ENCODE measurements around the gene HIGD1C. TPM values are rescaled to one million over a fixed set of nuclear protein-coding genes. Genes with fewer than 3 reads are reported as not detected.

The HIGD1C gene
- total RNA-seq, 1 experiment from 2014 or later = not detected

GRCh38 chr12:51000245-51000644 lies 47.9 kb downstream of the HIGD1C start:
- no peak for TF ChIP-seq EZH2 (IDR thresholded peaks at IDR 0.05; ENCODE audit: low read depth)
- TF ChIP-seq CTCF (conservative IDR thresholded peaks at IDR 0.05) = no peak
- Histone ChIP-seq H3K4me2 (no peak overlapping the region), H3K4me1 (replicated peaks; ENCODE audit: insufficient read depth) (peaks cover 3% of the 10 kb centered on the region), H3F3A (ENCODE audit: insufficient read depth, low read depth) (0 out of 2 replicates have a peak, but pooled peaks cover 3% of the 10 kb centered on the region), H3K79me2 (ENCODE audit: low read depth) (no peaks in the 10 kb centered on the region), H4K20me1 (ENCODE audit: insufficient read depth) (no peaks in the 10 kb centered on the region), H3K27me3 (ENCODE audit: insufficient read depth, low read depth) (no peaks in the 10 kb centered on the region), H3K27ac (no peak overlapping the region), H3K36me3 (ENCODE audit: low read depth) (peaks cover 27% of the 10 kb centered on the region), H3K9me2 (ENCODE audit: insufficient read depth) (no peaks in the 10 kb centered on the region), H3K9me3 (ENCODE audit: insufficient read depth, low read depth) (no peaks in the 10 kb centered on the region), H2AFZ (no peak overlapping the region), H3K4me3 (no peak overlapping the region)
- intact Hi-C loops (cut with micrococcal nuclease; ENCODE audit: unreplicated experiment) = no loop called here
- POLR2A ChIA-PET (ENCODE audit: unreplicated experiment) = no interaction called here
- no TSS peak for BruUV-seq (replicated peaks)
- CTCF ChIA-PET = no interaction called here
- DNase-seq = peak in 1 of 2 experiments; percentile 35

GRCh38 chr12:51001799-51002198 lies 49.5 kb downstream of the HIGD1C start:
- POLR2A ChIA-PET (ENCODE audit: unreplicated experiment) = no interaction called here

DNA sequence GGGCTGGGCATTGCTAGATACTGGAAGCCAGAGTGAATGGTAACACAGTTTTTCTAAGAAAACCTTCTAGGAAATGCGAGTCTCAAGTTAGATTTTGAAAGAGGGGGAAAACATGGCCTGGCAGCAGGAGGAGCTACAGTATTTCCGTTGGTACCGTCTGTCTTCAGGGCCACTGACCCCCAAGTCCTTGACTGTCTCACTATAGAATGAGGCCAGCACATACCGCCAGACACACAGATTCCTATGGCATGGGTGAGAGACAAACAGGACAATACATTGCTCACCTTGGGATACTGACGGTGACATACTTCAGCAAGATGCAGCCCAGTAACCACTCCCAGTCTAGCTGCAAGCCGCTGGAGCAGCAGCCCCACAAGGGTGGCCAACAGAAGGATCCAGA lies 52.2 kb downstream of the HIGD1C start:
- H3K4me1 ChIP-seq (replicated peaks; ENCODE audit: insufficient read depth) = peaks cover 22% of the 10 kb centered on the region
- no peak overlapping the region for H3K4me2 ChIP-seq
- H3K79me2 ChIP-seq (ENCODE audit: low read depth) = no peaks in the 10 kb centered on the region
- intact Hi-C loops (cut with micrococcal nuclease; ENCODE audit: unreplicated experiment) = no loop called here
- no peak overlapping the region for H3K27ac ChIP-seq
- no peak for DNase-seq
- no peaks in the 10 kb centered on the region for H3K27me3 ChIP-seq (ENCODE audit: insufficient read depth, low read depth)
- no TSS peak for BruUV-seq (replicated peaks)
- no peak overlapping the region for H2AFZ ChIP-seq
- ChIA-PET CTCF (no interaction called here), POLR2A (ENCODE audit: unreplicated experiment) (no interaction called here)
- peaks cover 34% of the 10 kb centered on the region for H3K36me3 ChIP-seq (ENCODE audit: low read depth)
- no peaks in the 10 kb centered on the region for H4K20me1 ChIP-seq (ENCODE audit: insufficient read depth)
- no peaks in the 10 kb centered on the region for H3K9me3 ChIP-seq (ENCODE audit: insufficient read depth, low read depth)
- peaks cover 17% of the 10 kb centered on the region for H3F3A ChIP-seq (ENCODE audit: insufficient read depth, low read depth)
- TF ChIP-seq EZH2 (IDR thresholded peaks at IDR 0.05; ENCODE audit: low read depth) = no peak
- TF ChIP-seq CTCF (conservative IDR thresholded peaks at IDR 0.05) = no peak
- no peak overlapping the region for H3K4me3 ChIP-seq
- no peaks in the 10 kb centered on the region for H3K9me2 ChIP-seq (ENCODE audit: insufficient read depth)

More at GRCh38 chr12:51001799-51002198, 49.5 kb downstream of the HIGD1C start:
- no peak overlapping the region for H2AFZ ChIP-seq
- H3K27ac ChIP-seq = peak overlapping the region; percentile 12; the same call in 1 of the 2 replicates
- CTCF ChIA-PET = interaction anchor here (0.6 kb wide), 1 partner anchor 344 kb away, joined by 5 read pairs; no protein-coding TSS in a partner anchor
- BruUV-seq (replicated peaks) = no TSS peak
- H3K9me2 ChIP-seq (ENCODE audit: insufficient read depth) = no peaks in the 10 kb centered on the region
- intact Hi-C loops (cut with micrococcal nuclease; ENCODE audit: unreplicated experiment) = no loop called here
- no peaks in the 10 kb centered on the region for H3K27me3 ChIP-seq (ENCODE audit: insufficient read depth, low read depth)
- no peaks in the 10 kb centered on the region for H3K79me2 ChIP-seq (ENCODE audit: low read depth)
- no peaks in the 10 kb centered on the region for H4K20me1 ChIP-seq (ENCODE audit: insufficient read depth)
- H3K9me3 ChIP-seq (ENCODE audit: insufficient read depth, low read depth) = no peaks in the 10 kb centered on the region
- TF ChIP-seq EZH2 (IDR thresholded peaks at IDR 0.05; ENCODE audit: low read depth) = no peak
- no peak for TF ChIP-seq CTCF (conservative IDR thresholded peaks at IDR 0.05)
- no peak overlapping the region for H3K4me2 ChIP-seq
- H3K4me3 ChIP-seq = no peak overlapping the region
- H3K36me3 ChIP-seq (ENCODE audit: low read depth) = peaks cover 31% of the 10 kb centered on the region
- DNase-seq = no peak
- peaks cover 19% of the 10 kb centered on the region for H3K4me1 ChIP-seq (replicated peaks; ENCODE audit: insufficient read depth)
- H3F3A ChIP-seq (ENCODE audit: insufficient read depth, low read depth) = peaks cover 12% of the 10 kb centered on the region
